NT2/D1 (cell line): ENCODE measurements around the gene NCAM2.

Experiments
- SUZ12 ChIP-seq: IDR thresholded peaks from 2 replicates; pipeline ENCODE4 v1.6.1; 2011; ENCODE audit not compliant: insufficient read length, insufficient read depth; ENCODE audit errors: extremely low read depth
- YY1 ChIP-seq: IDR thresholded peaks from 2 replicates; pipeline ENCODE4 v1.6.1; 2011; ENCODE audit not compliant: insufficient read length, insufficient read depth
- ZNF274 ChIP-seq: IDR thresholded peaks from 2 replicates; pipeline ENCODE4 v1.6.1; 2011; ENCODE audit warnings: mild to moderate bottlenecking, low read depth, low read length

DNA sequence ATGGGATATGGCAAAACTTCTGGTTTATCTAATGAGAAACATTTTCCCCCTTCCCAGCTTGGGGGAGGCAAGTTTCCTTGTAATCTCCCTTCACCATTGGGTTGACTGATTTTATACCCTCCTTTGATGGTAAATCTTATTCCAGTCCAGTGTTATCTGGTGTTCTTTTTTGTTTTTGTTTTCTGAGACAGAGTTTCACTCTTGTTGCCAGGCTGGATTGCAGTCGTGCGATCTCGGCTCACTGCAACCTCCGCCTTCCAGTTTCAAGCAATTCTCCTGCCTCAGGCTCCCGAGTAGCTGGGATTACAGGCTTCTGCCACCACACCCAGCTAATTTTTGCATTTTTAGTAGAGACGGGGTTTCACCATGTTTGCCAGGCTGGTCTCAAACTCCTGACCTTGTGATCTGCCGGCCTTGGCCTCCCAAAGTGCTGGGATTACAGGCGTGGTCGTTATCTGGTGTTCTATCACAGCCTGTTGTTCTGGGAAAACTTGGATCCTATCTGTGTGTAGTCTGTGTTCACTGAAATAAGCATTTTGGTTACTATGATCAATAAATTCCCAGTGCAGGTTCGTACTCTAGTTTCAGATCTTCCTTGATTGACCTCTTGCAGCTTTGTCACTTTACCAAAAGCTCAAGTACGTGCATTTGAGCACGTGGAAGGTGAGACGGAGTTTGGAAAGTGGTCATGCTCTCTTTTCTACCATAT lies 281.1 kb downstream of the NCAM2 start:
- no peak for TF ChIP-seq YY1
- TF ChIP-seq ZNF274 = no peak
- no peak for TF ChIP-seq SUZ12
